OCI-LY1 (cell line): ENCODE results near the gene ESR2.

Source experiments
- H2AFZ ChIP-seq: fragments of 200-600 bp; sonication (generic), shearing (Covaris generic); 2 replicates; pipeline ENCODE4 v1.6.0; 2014; ENCODE audit warnings: antibody characterized with exemption, mild to moderate bottlenecking, low read length
- H3F3A ChIP-seq: fragments of 200-600 bp; sonication (generic), shearing (Covaris generic); 2 replicates; pipeline ENCODE4 v1.6.0; 2014; ENCODE audit warnings: mild to moderate bottlenecking, antibody characterized with exemption, low read length, moderate library complexity; ENCODE audit not compliant: insufficient read depth
- H3K27ac ChIP-seq: fragments of 200-600 bp; sonication (generic); 2 replicates; pipeline ENCODE4 v1.5.1; 2014; ENCODE audit warnings: low read length, mixed run types, mild to moderate bottlenecking, low read depth; ENCODE audit not compliant: poor library complexity, severe bottlenecking
- H3K27me3 ChIP-seq: fragments of 200-600 bp; sonication (generic); 2 replicates; pipeline ENCODE4 v1.6.0; 2014; ENCODE audit warnings: antibody characterized with exemption, mild to moderate bottlenecking, low read length, moderate library complexity; ENCODE audit not compliant: insufficient read depth
- H3K36me3 ChIP-seq: fragments of 200-600 bp; sonication (generic); 2 replicates; pipeline ENCODE4 v1.6.1; 2014; ENCODE audit warnings: mild to moderate bottlenecking, antibody characterized with exemption, low read length, moderate library complexity, mixed read lengths; ENCODE audit not compliant: insufficient read depth
- H3K4me1 ChIP-seq: fragments of 200-600 bp; sonication (generic); 2 replicates; pipeline ENCODE4 v1.5.1; 2014; ENCODE audit warnings: mild to moderate bottlenecking, low read length, moderate library complexity; ENCODE audit not compliant: insufficient read depth, severe bottlenecking
- H3K4me2 ChIP-seq: fragments of 200-600 bp; sonication (generic), shearing (Covaris generic); 2 replicates; pipeline ENCODE4 v1.6.1; 2014; ENCODE audit warnings: low read length
- H3K4me3 ChIP-seq: fragments of 200-600 bp; sonication (generic); 2 replicates; pipeline ENCODE4 v1.5.1; 2014; ENCODE audit warnings: low read length, low read depth, mild to moderate bottlenecking, mixed read lengths; ENCODE audit not compliant: poor library complexity, severe bottlenecking
- H3K79me2 ChIP-seq: fragments of 200-600 bp; shearing (Covaris generic); 2 replicates; pipeline ENCODE4 v1.6.1; 2016; ENCODE audit warnings: mixed run types, low read length, mixed read lengths; ENCODE audit not compliant: insufficient read depth
- H3K9ac ChIP-seq: fragments of 200-600 bp; sonication (generic), shearing (Covaris generic); 2 replicates; pipeline ENCODE4 v1.6.1; 2014; ENCODE audit warnings: mild to moderate bottlenecking, low read length, mixed read lengths
- H3K9me2 ChIP-seq: fragments of 200-600 bp; sonication (generic), shearing (Covaris generic); 2 replicates; pipeline ENCODE4 v1.6.1; 2014; ENCODE audit warnings: low read depth, mild to moderate bottlenecking, low read length, mixed read lengths
- H3K9me3 ChIP-seq: fragments of 200-600 bp; shearing (Covaris generic); 2 replicates; pipeline ENCODE4 v1.6.1; 2014; ENCODE audit warnings: low read length, mixed read lengths
- H4K20me1 ChIP-seq: fragments of 200-600 bp; sonication (generic), shearing (Covaris generic); 2 replicates; pipeline ENCODE4 v1.6.0; 2016; ENCODE audit warnings: mild to moderate bottlenecking, low read length; ENCODE audit not compliant: insufficient read depth
- CTCF ChIP-seq: fragments of 200-600 bp; sonication (generic), shearing (Covaris generic); IDR thresholded peaks from 2 replicates; pipeline ENCODE4 v1.5.1; 2017; ENCODE audit warnings: mild to moderate bottlenecking, antibody characterized with exemption, low read length, moderate library complexity, mixed read lengths
- EZH2 ChIP-seq: fragments of 200-600 bp; sonication (generic), shearing (Covaris generic); IDR thresholded peaks from 2 replicates; pipeline ENCODE4 v1.8.0; 2017; ENCODE audit warnings: borderline replicate concordance, mixed run types, mild to moderate bottlenecking, antibody characterized with exemption, low read length, moderate library complexity, mixed read lengths

ESR2 gene

DNA sequence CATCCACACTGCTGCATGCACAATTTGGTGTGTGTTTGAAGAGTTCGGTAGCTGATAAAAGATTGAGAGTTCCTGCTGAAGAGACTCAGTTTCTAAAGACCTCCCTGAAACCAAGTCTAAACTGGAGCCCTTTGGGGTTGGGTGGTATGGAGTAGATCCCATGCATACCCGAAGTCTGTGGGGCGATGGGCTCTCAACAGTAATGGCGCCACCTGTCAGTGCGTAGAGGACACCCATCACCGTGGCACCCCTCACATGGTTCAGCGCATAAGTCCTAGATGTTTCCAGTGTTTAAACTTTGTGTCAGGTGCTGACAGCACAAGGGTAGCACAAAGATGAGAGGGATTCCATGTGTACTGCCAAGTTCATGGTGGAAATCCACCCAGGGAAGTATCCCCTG lies 85.9 kb downstream of the ESR2 start:
- Histone ChIP-seq H3K9me3 (no peaks in the 10 kb centered on the region), H3K4me1 (peaks cover 100% of the 10 kb centered on the region), H3K9ac (no peak overlapping the region; the same call in 1 of the 2 replicates), H3K27me3 (no peaks in the 10 kb centered on the region), H2AFZ (no peak overlapping the region), H3K79me2 (0 out of 2 replicates have a peak, but pooled peaks cover 8% of the 10 kb centered on the region), H3F3A (peaks cover 20% of the 10 kb centered on the region; the same call in 1 of the 2 replicates), H3K27ac (peak overlapping the region; percentile 100), H4K20me1 (no peaks in the 10 kb centered on the region), H3K4me2 (peak overlapping the region; percentile 82; the same call in 1 of the 2 replicates), H3K4me3 (peak overlapping the region; percentile 62), H3K36me3 (peaks cover 41% of the 10 kb centered on the region), H3K9me2 (no peaks in the 10 kb centered on the region)
- 0 out of 2 replicates have a peak, but pooled peaks have one; percentile 13 for TF ChIP-seq CTCF
- no peak for TF ChIP-seq EZH2

GRCh38 chr14:64203366-64204006 lies 90.7 kb downstream of the ESR2 start:
- H3K9ac ChIP-seq = peak overlapping the region; percentile 68
- H3F3A ChIP-seq = peaks cover 30% of the 10 kb centered on the region
- H4K20me1 ChIP-seq = no peaks in the 10 kb centered on the region
- H3K4me1 ChIP-seq = peaks cover 100% of the 10 kb centered on the region
- H3K27me3 ChIP-seq = no peaks in the 10 kb centered on the region
- peak overlapping the region; percentile 28 for H3K4me3 ChIP-seq
- H3K9me2 ChIP-seq = no peaks in the 10 kb centered on the region
- no peak overlapping the region for H2AFZ ChIP-seq
- 0 out of 2 replicates have a peak, but pooled peaks cover 8% of the 10 kb centered on the region for H3K79me2 ChIP-seq
- TF ChIP-seq CTCF = no peak
- no peak for TF ChIP-seq EZH2
- H3K4me2 ChIP-seq = peak overlapping the region; percentile 59
- H3K36me3 ChIP-seq = peaks cover 8% of the 10 kb centered on the region
- H3K9me3 ChIP-seq = no peaks in the 10 kb centered on the region
- H3K27ac ChIP-seq = peak overlapping the region; percentile 100

GRCh38 chr14:64202716-64203115 lies 91.5 kb downstream of the ESR2 start:
- Histone ChIP-seq H3K9ac (peak overlapping the region; percentile 68), H3K79me2 (0 out of 2 replicates have a peak, but pooled peaks cover 3% of the 10 kb centered on the region), H3F3A (peaks cover 30% of the 10 kb centered on the region), H2AFZ (no peak overlapping the region), H3K9me3 (no peaks in the 10 kb centered on the region), H4K20me1 (no peaks in the 10 kb centered on the region), H3K4me2 (peak overlapping the region; percentile 59), H3K9me2 (no peaks in the 10 kb centered on the region), H3K27me3 (no peaks in the 10 kb centered on the region), H3K36me3 (peaks cover under 1% of the 10 kb centered on the region; the same call in 1 of the 2 replicates), H3K4me3 (peak overlapping the region; percentile 28), H3K27ac (peak overlapping the region; percentile 100), H3K4me1 (peaks cover 100% of the 10 kb centered on the region)
- TF ChIP-seq EZH2 = no peak
- TF ChIP-seq CTCF = no peak
